Measurements from ENCODE around the gene BEST2.

The BEST2 gene

GRCh38 chr19:12804051-12804450, 52.5 kb downstream of the BEST2 start:
- no peak for TF ChIP-seq Cebpa-rat (IDR thresholded peaks at IDR 0.05)
- Histone ChIP-seq H3K9ac (no peak overlapping the region), H3K4me2 (0 out of 2 replicates have a peak overlapping the region, but pooled peaks have one; percentile 14), H3K36me3 (peaks cover 35% of the 10 kb centered on the region), H3K9me3 (no peaks in the 10 kb centered on the region), H3K4me3 (no peak overlapping the region), H3K27ac (no peak overlapping the region), H4K20me1 (peaks cover 15% of the 10 kb centered on the region), H3K4me1 (peaks cover 59% of the 10 kb centered on the region), H3K27me3 (no peaks in the 10 kb centered on the region)

GRCh38 chr19:12806242-12807081, 54.9 kb downstream of the BEST2 start, which contains the start of gene RNASEH2A:
RNASEH2A (plus strand) TSS chr19:12806584; CDS start chr19:12806674, 90 bp downstream.
- Histone ChIP-seq H3K4me1 (peaks cover 44% of the 10 kb centered on the region), H3K27me3 (no peaks in the 10 kb centered on the region), H3K9ac (peak within 1 kb of the TSS; percentile 87), H3K27ac (peak within 1 kb of the TSS; percentile 81), H3K9me3 (no peaks in the 10 kb centered on the region), H4K20me1 (no peaks in the 10 kb centered on the region), H3K4me3 (peak within 1 kb of the TSS; percentile 78), H3K36me3 (peaks cover 43% of the 10 kb centered on the region), H3K4me2 (peak within 1 kb of the TSS; percentile 96)
- no peak for TF ChIP-seq Cebpa-rat (IDR thresholded peaks at IDR 0.05)

Data from BLaER1 (cell line).